GM06990 (cell line): Measurements from ENCODE around the gene DISC1.

Experiments used
- DNase-seq: peaks from one replicate; pipeline ENCODE4 v3.0.0-alpha.2; 2011; ENCODE audit not compliant: insufficient read length; ENCODE audit errors: extremely low read depth
- H3K27me3 ChIP-seq: replicated peaks from 2 replicates; pipeline ENCODE4 v1.6.0; 2011; ENCODE audit warnings: low read length; ENCODE audit not compliant: control insufficient read depth, insufficient read depth
- H3K36me3 ChIP-seq: 2 replicates; pipeline ENCODE4 v1.5.1; 2011; ENCODE audit warnings: low read length; ENCODE audit not compliant: control insufficient read depth, insufficient read depth
- H3K4me3 ChIP-seq: replicated peaks from 2 replicates; pipeline ENCODE4 v1.5.1; 2011; ENCODE audit warnings: low read depth, mild to moderate bottlenecking, control low read depth, low read length
- CTCF ChIP-seq: IDR thresholded peaks from 2 replicates; pipeline ENCODE4 v1.5.1; 2011; ENCODE audit warnings: low read length, control low read depth, mild to moderate bottlenecking, inconsistent platforms; ENCODE audit not compliant: insufficient read depth, poor library complexity, severe bottlenecking

The DISC1 gene

GRCh38 chr1:231883382-231883781 lies 256.8 kb downstream of the DISC1 start:
- TF ChIP-seq CTCF: no peak
- H3K4me3 ChIP-seq: no peak overlapping the region
- no peaks in the 10 kb centered on the region for H3K36me3 ChIP-seq
- DNase-seq: no peak
- H3K27me3 ChIP-seq: no peaks in the 10 kb centered on the region

GRCh38 chr1:231885209-231885854 lies 258.7 kb downstream of the DISC1 start:
- DNase-seq: no peak
- Histone ChIP-seq H3K36me3 (no peaks in the 10 kb centered on the region), H3K27me3 (no peaks in the 10 kb centered on the region), H3K4me3 (no peak overlapping the region)
- no peak for TF ChIP-seq CTCF

GRCh38 chr1:231887166-231887565 lies 260.6 kb downstream of the DISC1 start:
- no peak for TF ChIP-seq CTCF
- Histone ChIP-seq H3K36me3 (no peaks in the 10 kb centered on the region), H3K4me3 (no peak overlapping the region), H3K27me3 (no peaks in the 10 kb centered on the region)
- no peak for DNase-seq

GRCh38 chr1:231887866-231888265 lies 261.3 kb downstream of the DISC1 start:
- DNase-seq: no peak
- H3K36me3 ChIP-seq: no peaks in the 10 kb centered on the region
- no peak overlapping the region for H3K4me3 ChIP-seq
- no peaks in the 10 kb centered on the region for H3K27me3 ChIP-seq
- TF ChIP-seq CTCF: no peak

- no peak for DNase-seq
- no peak overlapping the region for H3K4me3 ChIP-seq
- TF ChIP-seq CTCF: no peak
- H3K36me3 ChIP-seq: no peaks in the 10 kb centered on the region
- H3K27me3 ChIP-seq: no peaks in the 10 kb centered on the region
Measured at GRCh38 chr1:231890791-231891190, 264.2 kb downstream of the DISC1 start.
